ENCODE data around the gene TMEM156.

GRCh38 chr4:38955957-38956356 is 76.3 kb downstream of the TMEM156 start:
- no peak for TF ChIP-seq CTCF (IDR thresholded peaks at IDR 0.05)
- TF ChIP-seq EZH2phosphoT487 (IDR thresholded peaks at IDR 0.05), result no peak
- TF ChIP-seq EZH2 (IDR thresholded peaks at IDR 0.05), result no peak
